Neural crest cell (in vitro differentiated cells): ENCODE measurements around the gene TENT5A. TPM values are rescaled to one million over a fixed set of nuclear protein-coding genes. Genes with fewer than 3 reads are reported as not detected.

Experiments used
- DNase-seq: peaks from one replicate; pipeline ENCODE4 v3.0.0; 2021; ENCODE audit warnings: low read depth, mixed read lengths, low spot score
- H3K27ac Mint-ChIP-seq: one replicate; pipeline ENCODE4 v1.8.0; 2021; ENCODE audit warnings: mild to moderate bottlenecking, mixed read lengths; ENCODE audit not compliant: unreplicated experiment
- H3K27me3 Mint-ChIP-seq: 2 replicates; pipeline ENCODE4 v1.8.0; 2021; ENCODE audit warnings: low read depth, mild to moderate bottlenecking, mixed read lengths
- H3K36me3 Mint-ChIP-seq: 2 replicates; pipeline ENCODE4 v1.8.0; 2021; ENCODE audit warnings: low read depth, mild to moderate bottlenecking, mixed read lengths
- H3K4me1 Mint-ChIP-seq: 2 replicates; pipeline ENCODE4 v1.8.0; 2021; ENCODE audit warnings: mixed read lengths
- H3K4me3 Mint-ChIP-seq: one replicate; pipeline ENCODE4 v1.8.0; 2021; ENCODE audit warnings: mild to moderate bottlenecking, mixed read lengths
- H3K9me3 Mint-ChIP-seq: 2 replicates; pipeline ENCODE4 v1.8.0; 2021; ENCODE audit warnings: mixed read lengths
- total RNA-seq: library from RNA; stranded (reverse); gene quantifications from 2 replicates; pipeline ENCODE4 v1.2.1, GENCODE V29; 2021
- TF ChIP-seq, protein P1 (sequence below): fragments of 200-600 bp; sonication (generic); conservative IDR thresholded peaks from 2 replicates; pipeline ENCODE4 v1.5.0; 2021; ENCODE audit warnings: antibody characterized with exemption, mild to moderate bottlenecking

Gene TENT5A
- total RNA-seq, 1 donor from 2014 or later, result 4.6 TPM

GRCh38 chr6:81755551-81755950, 3.1 kb upstream of the TENT5A start:
- H3K27me3 Mint-ChIP-seq, result peaks cover 12% of the 10 kb centered on the region
- no peaks in the 10 kb centered on the region for H3K9me3 Mint-ChIP-seq
- H3K4me3 Mint-ChIP-seq, result peak overlapping the region; percentile 66
- TF ChIP-seq, protein P1, sequence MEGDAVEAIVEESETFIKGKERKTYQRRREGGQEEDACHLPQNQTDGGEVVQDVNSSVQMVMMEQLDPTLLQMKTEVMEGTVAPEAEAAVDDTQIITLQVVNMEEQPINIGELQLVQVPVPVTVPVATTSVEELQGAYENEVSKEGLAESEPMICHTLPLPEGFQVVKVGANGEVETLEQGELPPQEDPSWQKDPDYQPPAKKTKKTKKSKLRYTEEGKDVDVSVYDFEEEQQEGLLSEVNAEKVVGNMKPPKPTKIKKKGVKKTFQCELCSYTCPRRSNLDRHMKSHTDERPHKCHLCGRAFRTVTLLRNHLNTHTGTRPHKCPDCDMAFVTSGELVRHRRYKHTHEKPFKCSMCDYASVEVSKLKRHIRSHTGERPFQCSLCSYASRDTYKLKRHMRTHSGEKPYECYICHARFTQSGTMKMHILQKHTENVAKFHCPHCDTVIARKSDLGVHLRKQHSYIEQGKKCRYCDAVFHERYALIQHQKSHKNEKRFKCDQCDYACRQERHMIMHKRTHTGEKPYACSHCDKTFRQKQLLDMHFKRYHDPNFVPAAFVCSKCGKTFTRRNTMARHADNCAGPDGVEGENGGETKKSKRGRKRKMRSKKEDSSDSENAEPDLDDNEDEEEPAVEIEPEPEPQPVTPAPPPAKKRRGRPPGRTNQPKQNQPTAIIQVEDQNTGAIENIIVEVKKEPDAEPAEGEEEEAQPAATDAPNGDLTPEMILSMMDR, result no peak
- DNase-seq, result no peak
- no peaks in the 10 kb centered on the region for H3K36me3 Mint-ChIP-seq
- peaks cover 20% of the 10 kb centered on the region for H3K4me1 Mint-ChIP-seq
- H3K27ac Mint-ChIP-seq, result no peak overlapping the region

DNA sequence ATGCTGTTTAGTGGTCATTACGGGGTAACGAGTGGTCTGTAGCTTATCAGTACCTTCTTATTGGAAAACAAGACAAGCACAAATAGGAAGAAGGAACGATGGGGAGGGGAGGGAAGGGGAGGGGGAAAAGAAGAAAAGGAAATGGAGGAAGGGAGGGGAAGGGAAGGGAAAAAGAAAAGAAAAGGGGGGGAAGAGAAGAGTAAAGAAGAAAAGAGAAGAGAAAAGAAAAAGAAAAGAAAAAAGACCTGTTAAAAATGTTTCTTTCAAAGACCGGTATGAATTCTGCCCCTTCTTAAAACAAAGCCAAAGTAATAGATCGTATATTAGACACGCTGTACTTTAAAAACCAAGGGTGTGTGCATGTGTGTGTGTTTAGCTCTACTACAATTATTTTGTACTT, 2.4 kb upstream of the TENT5A start:
- Mint-ChIP-seq H3K27ac (no peak overlapping the region), H3K4me1 (peaks cover 27% of the 10 kb centered on the region), H3K4me3 (peak overlapping the region; percentile 25), H3K27me3 (peaks cover 12% of the 10 kb centered on the region), H3K9me3 (no peaks in the 10 kb centered on the region), H3K36me3 (no peaks in the 10 kb centered on the region)
- DNase-seq, result no peak
- TF ChIP-seq, protein P1, result no peak

DNA sequence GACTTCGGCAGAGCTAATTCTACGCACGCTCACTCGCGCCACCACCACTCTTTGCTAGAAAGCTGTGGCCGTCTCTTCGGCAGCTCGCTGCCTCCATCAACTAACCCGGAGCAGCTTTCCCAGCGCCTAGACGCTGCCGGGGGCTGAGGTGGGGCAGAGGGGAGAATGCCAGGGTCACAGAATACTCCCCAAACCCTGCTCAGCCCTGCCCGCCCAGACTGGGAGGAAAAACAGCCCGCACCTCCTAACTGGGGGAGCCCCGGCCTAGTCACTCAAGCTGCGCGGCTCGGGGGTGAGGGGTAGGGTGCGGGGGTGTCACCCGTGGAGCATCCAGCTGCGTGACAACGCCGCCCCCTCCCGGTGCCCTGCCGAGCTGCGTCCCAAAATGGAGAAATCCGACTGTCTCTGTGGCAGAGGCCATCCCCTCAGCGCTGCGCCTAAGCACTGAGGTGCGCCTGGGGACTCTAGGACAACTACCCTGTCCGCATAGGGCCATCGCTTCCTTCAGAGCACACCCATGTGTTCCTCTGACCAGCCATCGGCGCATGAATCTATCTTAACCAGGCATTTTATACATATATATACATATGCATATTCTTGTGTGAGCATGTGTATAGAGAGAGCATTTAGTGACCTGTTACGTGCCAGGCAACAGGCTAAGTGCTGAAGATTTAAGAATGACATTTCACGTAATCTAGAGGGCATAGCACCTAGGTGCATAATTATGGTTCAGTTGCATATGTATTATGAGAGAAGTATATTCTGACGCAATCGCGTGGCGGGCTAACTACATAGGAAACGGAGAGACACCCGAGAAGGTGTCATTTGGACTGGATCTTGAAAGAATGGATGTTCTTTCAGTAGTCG, 1.5 kb upstream of the TENT5A start:
- H3K27ac Mint-ChIP-seq, result peak overlapping the region; percentile 91
- TF ChIP-seq, protein P1, result peak; percentile 77
- H3K4me3 Mint-ChIP-seq, result peak overlapping the region; percentile 97
- H3K36me3 Mint-ChIP-seq, result no peaks in the 10 kb centered on the region
- H3K27me3 Mint-ChIP-seq, result peaks cover 12% of the 10 kb centered on the region
- peaks cover 27% of the 10 kb centered on the region for H3K4me1 Mint-ChIP-seq
- peak; percentile 67 for DNase-seq
- no peaks in the 10 kb centered on the region for H3K9me3 Mint-ChIP-seq

DNA sequence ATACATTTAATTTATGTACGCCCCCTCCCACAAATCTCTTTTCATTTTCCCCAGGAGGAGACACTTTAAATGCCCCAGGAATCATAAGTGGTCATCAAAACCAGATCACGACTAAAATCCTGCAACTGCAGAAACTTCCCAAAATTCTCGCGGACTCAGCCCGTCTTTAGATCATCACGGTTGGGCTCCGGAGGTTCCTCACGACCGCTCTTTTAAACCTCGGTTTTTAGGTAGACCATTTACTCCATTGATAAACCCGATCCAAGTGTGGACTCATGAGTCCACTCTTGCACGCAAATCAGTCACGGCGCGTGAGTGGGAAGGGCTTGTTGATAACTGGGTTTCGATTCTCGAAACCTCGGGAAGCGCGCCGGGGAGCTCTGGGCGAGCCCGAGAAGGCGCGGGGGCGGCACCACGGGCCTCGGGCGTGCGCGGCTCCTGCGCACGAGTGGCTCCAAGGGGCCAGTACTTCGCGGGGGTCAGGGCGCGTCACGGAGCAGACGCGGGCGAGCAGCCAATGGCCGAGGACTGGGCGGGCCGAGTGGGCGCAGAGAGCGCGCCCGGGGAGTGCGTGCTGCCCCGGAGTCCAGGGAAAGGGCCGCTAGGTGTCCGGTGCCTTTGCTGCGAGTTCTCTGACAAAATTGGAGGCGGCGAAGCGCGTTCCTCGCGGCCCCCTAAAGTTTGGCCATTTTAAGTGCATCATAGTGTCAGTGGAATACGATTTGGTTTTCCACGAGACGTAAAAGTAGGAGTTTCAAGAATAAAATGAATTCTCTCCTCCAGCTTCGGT, 635 bp upstream of the TENT5A start:
- no peaks in the 10 kb centered on the region for H3K36me3 Mint-ChIP-seq
- DNase-seq, result peak; percentile 71
- peak overlapping the region; percentile 91 for H3K27ac Mint-ChIP-seq
- TF ChIP-seq, protein P1, result no peak
- H3K27me3 Mint-ChIP-seq, result peaks cover 12% of the 10 kb centered on the region
- H3K4me1 Mint-ChIP-seq, result peaks cover 27% of the 10 kb centered on the region
- no peaks in the 10 kb centered on the region for H3K9me3 Mint-ChIP-seq
- peak overlapping the region; percentile 97 for H3K4me3 Mint-ChIP-seq

GRCh38 chr6:81751388-81752083, 945 bp downstream of the TENT5A start:
- Mint-ChIP-seq H3K4me3 (peak overlapping the region; percentile 97), H3K27ac (peak overlapping the region; percentile 68), H3K36me3 (no peaks in the 10 kb centered on the region), H3K27me3 (peaks cover 10% of the 10 kb centered on the region), H3K9me3 (no peaks in the 10 kb centered on the region), H3K4me1 (peaks cover 27% of the 10 kb centered on the region)
- DNase-seq, result peak; percentile 53
- TF ChIP-seq, protein P1, result no peak
